Transverse colon (tissue), 4 donors: Measurements from ENCODE around the gene KRT222.

Source experiments
- CTCF ChIP-seq, 5 experiments: fragments of 200-600 bp in 3 of 5; fragments of 450-650 bp in 2 of 5; sonication (generic) in 3 of 5; IDR thresholded peaks; 1 replicate in 2 of 5; 2 replicates in 3 of 5; pipeline ENCODE4 v1.5.1; 2016 to 2017; ENCODE audit warnings: antibody characterized with exemption in 5 of 5, inconsistent platforms in 3 of 5, mild to moderate bottlenecking in 2 of 5, moderate library complexity in 1 of 5
- EP300 ChIP-seq: sonication (generic); formaldehyde crosslinking; IDR thresholded peaks from one replicate; pipeline ENCODE4 v1.6.1; 2017; ENCODE audit warnings: antibody characterized with exemption, low read depth
- POLR2AphosphoS5 ChIP-seq, 3 donors: sonication (generic); formaldehyde crosslinking; IDR thresholded peaks; one replicate each; pipeline ENCODE4 v1.6.1; 2016; ENCODE audit warnings: antibody characterized with exemption in 3 of 3

GRCh38 chr17:40714473-40714872, 49.5 kb upstream of the KRT222 start:
- TF ChIP-seq POLR2AphosphoS5 (IDR thresholded peaks at IDR 0.05) (no peak), CTCF (IDR thresholded peaks at IDR 0.05) (no peak), EP300 (no peak)
